HEK293T (cell line): ENCODE data around the gene CDK5RAP2.

Source experiments
- ARNT ChIP-seq: fragments of 450-650 bp; IDR thresholded peaks from 2 replicates; pipeline ENCODE4 v1.6.1; 2017; ENCODE audit warnings: mild to moderate bottlenecking
- BHLHE40 ChIP-seq: fragments of 450-650 bp; IDR thresholded peaks from 2 replicates; pipeline ENCODE4 v1.6.1; 2016; ENCODE audit warnings: mild to moderate bottlenecking, moderate library complexity, borderline replicate concordance
- CTBP1 ChIP-seq: fragments of 450-650 bp; IDR thresholded peaks from 2 replicates; pipeline ENCODE4 v1.6.1; 2016; ENCODE audit warnings: borderline replicate concordance
- ELF4 ChIP-seq: fragments of 450-650 bp; IDR thresholded peaks from 2 replicates; pipeline ENCODE4 v1.6.1; 2017; ENCODE audit warnings: antibody characterized with exemption
- FOXA1 ChIP-seq: fragments of 450-650 bp; IDR thresholded peaks from 2 replicates; pipeline ENCODE4 v1.6.1; 2016; ENCODE audit warnings: mild to moderate bottlenecking
- FOXK2 ChIP-seq: fragments of 450-650 bp; IDR thresholded peaks from 2 replicates; pipeline ENCODE4 v1.6.1; 2016; ENCODE audit warnings: mild to moderate bottlenecking
- FOXM1 ChIP-seq: fragments of 450-650 bp; IDR thresholded peaks from 2 replicates; pipeline ENCODE4 v1.6.1; 2017; ENCODE audit warnings: mild to moderate bottlenecking, borderline replicate concordance
- HDGF ChIP-seq: fragments of 450-650 bp; IDR thresholded peaks from 2 replicates; pipeline ENCODE4 v1.6.1; 2017; ENCODE audit warnings: antibody characterized with exemption, borderline replicate concordance
- LEF1 ChIP-seq: fragments of 450-650 bp; IDR thresholded peaks from 2 replicates; pipeline ENCODE4 v1.6.1; 2017; ENCODE audit warnings: mild to moderate bottlenecking, borderline replicate concordance
- PKNOX1 ChIP-seq: fragments of 450-650 bp; IDR thresholded peaks from 2 replicates; pipeline ENCODE4 v1.6.1; 2016
- SP1 ChIP-seq: fragments of 450-650 bp; IDR thresholded peaks from 2 replicates; pipeline ENCODE4 v1.6.1; 2017
- SUZ12 ChIP-seq: fragments of 450-650 bp; IDR thresholded peaks from 2 replicates; pipeline ENCODE4 v1.6.1; 2016; ENCODE audit warnings: mild to moderate bottlenecking
- ZNF384 ChIP-seq: fragments of 450-650 bp; IDR thresholded peaks from 2 replicates; pipeline ENCODE4 v1.6.1; 2016

GRCh38 chr9:120561709-120562108 is 18.3 kb downstream of the CDK5RAP2 start:
- TF ChIP-seq ARNT (no peak), SP1 (no peak), FOXA1 (no peak), LEF1 (no peak), FOXM1 (no peak), ZNF384 (no peak), HDGF (no peak), PKNOX1 (no peak), BHLHE40 (no peak), FOXK2 (no peak), CTBP1 (no peak), SUZ12 (no peak), ELF4 (no peak)
